HG03108 (cell line): ENCODE results near the gene GSE1.

Source experiments
- ATAC-seq: cut with Tn5 transposase; IDR thresholded peaks from one replicate; pipeline ENCODE4 v1.9.1; 2021; ENCODE audit warnings: moderate library complexity; ENCODE audit not compliant: unreplicated experiment

Gene GSE1

DNA sequence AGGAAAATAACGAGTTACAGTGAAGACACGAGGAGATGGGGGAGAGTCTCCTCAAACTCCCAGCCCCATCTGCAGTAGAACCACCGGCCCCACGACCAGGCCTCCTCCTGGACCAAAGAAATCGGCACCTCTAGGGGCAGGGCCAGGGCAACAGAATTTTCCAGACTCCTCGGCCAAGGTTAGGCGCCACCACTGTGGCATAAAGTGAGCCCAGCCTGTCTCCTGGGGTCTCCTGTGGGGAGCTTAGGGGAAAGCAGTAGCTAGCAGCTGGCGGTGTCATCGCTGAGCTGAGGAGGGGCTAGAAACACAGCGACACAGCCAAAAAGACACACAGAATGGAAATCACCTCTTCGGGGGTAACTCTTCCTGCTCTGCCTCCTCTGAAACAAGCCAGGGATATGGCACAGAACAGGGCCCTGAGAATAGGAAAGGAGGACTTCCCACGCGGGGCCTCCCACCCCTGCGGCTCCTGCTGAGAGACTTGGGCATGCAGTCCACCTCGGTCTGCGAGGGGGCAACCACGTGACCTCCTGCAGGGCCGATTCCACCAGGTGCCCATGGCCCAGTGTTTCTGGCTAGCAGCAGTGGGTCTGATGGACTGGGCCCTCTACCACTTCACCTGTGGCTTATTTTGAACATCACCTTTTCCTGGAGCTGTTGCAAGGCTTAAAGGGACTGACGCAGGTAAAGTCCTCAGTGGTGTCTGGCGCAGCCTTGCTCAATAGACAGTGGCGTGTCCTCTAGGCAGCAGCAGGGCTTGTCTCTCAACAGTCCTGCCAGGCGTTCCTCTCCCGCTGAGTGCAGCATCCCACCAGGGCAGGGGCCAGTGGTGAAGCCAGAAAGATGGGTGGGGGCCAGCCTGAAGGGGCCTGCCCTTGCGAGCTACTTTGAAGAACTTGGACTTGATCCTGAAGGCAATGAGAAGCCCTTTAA is 82.3 kb downstream of the GSE1 start:
- ATAC-seq, result no peak

DNA sequence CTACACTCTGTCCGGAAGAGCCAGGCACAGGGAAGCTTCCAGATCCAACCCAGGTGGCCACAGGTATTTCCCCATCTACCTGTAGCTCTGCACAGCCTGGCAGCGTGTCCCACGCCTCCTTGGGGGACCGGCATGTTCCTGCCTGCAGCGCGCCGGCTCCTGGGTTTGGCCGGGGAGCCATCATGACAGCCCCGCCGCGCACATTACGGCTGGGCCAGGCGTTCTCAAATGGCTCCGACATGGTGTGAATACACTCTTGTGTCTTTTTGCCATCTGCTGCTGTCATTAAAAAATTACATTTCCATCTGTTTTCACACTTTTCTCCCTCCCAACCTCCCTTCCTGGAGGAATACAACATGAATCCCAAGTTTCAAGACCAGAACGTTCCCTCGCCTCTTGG is 83.7 kb downstream of the GSE1 start:
- ATAC-seq, result no peak

DNA sequence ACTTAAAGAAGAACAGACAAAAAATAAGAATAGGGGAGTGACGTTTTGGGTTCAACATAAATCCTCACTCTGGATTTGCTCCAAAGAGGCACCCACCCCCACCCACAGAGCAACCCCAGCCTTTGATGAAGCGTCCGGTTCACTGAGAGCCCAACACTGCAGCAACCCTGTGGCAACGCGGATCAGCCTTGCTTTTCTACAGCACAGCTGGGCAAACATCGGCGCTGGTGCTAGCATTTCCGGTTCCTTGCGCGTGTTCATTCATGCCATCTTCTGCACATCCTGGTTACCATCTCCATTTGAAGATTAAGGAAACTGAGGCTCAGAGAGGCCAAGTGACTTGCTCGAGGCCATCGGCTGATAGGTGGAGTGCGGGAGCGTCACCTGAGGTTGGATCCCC is 84.3 kb downstream of the GSE1 start:
- ATAC-seq, result no peak

DNA sequence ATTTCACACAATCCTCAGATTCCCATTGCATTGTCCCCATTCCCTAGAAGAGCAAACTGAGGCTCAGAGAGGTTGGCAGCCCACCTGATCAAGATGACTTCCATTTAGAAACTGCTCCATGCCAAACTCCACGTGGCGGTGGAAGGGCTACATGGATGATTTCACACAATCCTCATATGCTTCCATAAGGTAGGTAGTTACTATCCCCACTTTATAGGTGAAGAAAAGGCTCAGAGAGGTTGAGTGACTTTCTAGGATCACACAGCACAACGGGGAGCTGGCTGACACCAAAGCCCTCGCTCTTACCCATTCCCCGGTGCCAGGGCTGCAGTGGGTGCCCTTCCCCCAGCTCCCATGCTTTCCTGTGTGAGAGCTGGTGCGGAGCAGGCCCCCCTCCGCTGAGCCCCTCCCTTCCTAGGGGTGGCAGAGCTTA is 85.4 kb downstream of the GSE1 start:
- no peak for ATAC-seq

DNA sequence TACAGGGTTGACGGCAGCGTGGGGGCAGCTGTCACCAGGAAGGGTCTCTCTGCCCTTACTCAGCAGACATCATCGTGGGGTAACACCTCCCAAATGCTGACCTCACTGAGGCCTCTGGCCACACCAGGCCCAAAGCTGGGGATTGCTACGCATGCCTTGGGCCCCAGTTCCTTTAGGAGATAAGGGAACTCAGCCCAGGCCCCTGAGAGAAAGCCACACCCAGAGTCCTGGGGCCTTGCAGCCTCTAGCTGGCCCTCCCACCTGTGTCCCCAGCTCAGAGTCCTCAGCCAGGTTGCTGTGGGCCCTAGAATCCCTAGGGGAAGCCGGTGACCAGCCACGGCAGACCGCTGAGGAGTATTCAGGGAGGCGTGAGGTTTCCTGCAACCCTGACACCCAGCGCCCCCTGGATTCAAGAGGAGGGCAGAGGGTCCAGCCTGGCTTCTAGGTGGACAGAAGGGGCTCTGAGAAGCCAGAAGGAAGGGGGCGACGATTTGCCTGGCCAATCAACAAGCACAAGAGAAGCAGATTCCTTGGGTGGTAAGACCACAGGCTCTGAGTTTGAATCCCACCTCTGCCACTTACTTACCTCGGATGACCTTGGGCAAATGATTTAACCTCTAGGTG is 85.9 kb downstream of the GSE1 start:
- no peak for ATAC-seq

DNA sequence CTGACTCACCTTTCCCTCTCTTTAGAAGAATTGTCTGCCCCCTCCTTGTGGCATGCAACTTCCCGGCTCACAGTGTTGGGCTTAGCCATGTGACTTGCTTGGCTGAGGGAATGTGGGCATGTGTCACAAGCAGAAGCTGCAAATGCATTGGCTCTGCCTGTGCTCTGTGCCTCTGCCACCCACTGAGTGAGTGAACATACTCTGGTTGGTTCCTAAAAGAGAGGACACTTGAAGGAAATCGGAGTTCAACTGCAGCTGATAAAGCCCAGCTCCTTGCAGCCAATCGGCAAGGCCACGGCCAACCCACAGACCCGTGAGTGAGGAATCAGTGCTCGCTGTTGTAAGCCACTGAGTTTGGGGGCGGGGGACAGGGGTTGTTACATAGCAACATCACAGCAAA is 86.5 kb downstream of the GSE1 start:
- no peak for ATAC-seq

DNA sequence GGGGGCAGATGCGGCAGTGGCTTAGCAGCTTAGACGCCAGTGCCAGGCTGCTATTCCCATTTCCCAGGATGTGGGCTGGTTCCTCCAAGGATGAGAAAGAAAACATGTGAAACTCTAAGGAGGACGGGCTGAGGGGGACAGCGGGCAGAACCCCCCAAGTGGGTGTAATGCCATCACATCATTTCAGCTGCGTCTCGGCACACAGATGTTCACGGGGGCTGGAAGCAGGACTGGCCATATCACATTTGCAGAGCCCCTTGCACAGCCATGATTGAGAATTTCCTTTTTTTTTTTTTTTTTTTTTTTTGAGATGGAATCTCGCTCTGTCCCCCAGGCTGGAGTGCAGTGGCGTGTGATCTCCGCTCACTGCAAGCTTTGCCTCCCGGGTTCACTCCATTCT is 90.9 kb downstream of the GSE1 start:
- no peak for ATAC-seq

DNA sequence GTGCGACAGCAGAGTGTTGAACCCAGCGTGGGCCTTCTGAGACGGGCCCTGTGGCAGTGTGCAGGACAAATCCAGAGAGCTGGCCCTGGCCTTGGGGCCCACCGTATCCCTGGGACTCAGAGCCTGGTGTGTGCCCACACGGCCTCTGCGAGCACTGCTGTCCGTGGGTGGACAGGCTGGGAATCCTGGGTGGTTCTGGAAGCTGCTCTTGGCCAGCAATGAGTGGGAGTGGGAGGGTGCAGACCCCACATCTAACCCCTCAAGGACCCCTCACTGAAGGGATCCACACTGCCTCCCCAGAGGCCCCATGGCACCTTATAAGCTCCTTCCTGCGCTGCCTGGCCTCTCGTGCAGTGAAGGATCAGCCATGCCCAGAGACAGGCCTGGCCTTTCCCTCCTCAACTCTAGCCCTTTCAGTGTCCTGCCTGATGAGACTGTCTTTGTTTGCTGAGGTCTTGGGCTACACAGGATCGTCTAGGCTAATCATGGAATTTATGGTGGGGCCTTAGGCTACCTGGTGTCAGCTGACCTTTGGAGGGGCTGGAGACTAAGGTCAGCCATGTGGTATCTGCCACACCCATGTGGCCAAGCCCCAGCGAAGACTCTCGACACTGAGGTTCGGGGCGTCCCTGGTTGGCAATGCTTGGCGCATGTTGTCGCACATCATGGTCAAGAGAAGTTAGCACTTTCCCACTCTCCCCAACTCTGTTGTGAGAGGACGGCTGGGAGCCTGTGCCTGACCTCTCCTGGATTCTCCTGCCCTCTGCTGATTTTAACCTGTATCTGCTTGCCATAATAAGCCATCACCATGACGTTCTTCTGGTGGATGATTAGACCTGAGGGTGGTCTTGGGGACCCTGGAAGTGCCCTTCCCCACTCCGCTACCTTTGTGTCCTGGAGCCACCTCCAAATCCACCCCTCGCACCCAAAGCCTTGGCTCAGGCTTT is 92.1 kb downstream of the GSE1 start:
- ATAC-seq, result no peak

DNA sequence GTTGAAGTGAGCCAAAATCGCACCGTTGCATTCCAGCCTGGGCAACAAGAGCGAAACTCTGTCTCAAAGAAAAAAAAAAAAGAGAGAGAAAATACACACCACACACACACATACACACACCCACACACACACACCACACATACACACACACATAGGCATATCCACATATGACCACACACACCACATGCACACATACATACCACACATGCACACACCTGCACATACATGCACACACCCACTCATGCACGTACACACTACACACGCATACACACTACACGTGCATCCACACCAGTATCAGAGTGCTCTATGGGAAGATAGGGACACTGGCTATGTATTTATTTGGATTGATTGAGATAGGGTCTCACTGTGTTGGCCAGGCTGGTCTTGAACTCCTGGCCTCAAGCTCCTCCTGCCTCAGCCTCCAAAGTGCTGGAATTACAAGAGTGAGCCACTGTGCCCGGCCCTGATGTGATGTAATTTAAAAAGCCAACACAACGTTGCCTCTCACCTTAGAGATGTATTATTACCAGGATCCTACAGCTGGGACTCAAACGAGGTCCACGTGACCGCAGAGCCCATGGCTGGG is 93.4 kb downstream of the GSE1 start:
- no peak for ATAC-seq

DNA sequence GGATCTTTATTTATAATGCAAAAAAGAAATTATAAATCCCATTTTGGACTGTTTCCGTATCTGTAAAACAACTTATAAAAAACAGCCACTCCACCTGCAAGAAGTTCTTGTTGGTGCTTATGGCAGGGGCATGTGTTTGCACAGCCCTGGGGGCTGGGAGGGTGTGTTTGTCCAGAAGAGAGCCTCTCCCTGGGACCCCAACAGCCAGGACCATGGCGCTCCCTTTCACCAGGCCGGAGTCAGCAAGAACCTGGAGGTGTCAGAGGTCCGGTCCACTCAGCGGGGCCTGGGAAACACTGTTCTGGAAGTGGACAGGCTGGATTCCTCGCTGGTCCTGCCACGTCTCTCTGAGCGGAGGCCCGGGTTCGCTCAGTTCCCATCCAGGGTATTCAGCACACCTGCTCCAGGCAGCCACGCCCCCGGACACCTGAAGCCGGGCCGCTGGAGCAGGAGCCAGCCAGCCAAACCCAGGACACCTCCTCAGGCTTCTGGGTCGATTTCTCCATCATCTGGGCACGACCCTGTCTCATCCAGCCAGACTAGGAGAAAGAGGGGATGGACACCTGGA is 94.5 kb downstream of the GSE1 start:
- ATAC-seq, result no peak

DNA sequence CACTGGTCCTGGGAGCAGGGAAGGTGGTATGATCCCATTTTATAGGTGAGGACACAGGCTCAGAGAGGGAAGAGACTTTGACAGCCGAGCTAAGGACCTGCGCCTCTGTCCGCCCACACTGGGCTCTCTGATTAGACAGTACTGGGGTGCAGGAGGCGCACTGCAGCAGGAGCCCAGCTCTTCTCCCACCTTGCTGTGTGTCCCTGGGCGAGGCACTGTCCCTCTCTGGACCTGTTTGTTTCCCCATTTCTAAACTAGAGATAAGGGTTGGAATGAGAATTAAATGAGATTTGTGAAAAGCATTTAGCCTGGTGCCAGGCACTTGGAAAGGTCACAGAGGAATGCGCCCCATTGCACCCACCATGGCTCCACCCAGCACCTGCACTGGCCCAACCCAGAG is 95.2 kb downstream of the GSE1 start:
- no peak for ATAC-seq

DNA sequence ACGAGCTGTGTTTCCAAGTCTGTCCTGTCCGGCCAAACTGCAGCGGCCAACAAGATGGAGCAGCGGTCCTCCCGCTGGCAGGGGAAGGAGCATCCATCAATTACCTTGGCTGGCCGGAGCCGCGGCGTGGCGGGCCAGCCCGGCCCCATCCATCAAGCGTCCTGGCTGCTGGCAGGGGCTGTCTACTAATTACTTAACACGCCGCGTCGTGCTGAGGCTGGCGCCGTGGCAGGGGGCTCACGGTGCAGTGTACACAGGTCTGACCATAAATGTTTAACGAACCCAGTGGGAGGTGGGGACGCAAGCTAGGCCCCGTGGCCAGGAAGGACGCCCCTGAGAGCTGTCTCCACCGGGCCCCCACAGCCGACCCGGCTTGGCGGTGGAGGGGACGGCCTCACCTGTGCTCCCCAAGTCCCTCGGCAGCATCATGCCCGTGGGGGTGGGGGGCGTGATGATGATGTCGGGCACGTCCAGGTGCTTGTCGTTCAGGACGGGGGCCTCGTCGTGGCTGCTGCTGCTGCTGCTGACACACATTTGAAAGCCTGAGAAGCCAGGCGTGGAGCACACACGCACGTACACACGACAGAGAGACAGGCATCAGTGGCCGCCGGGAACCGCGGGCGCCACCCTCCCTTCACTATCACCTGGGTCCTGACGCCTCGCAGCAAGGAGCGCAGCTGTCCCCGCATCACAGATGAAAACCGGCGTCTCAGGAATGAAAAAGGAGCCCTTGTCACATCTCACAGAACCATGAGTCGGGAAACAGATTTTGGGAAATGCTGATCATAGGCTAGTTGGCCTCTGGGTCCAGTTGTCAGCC is 96.9 kb downstream of the GSE1 start:
- ATAC-seq, result no peak

DNA sequence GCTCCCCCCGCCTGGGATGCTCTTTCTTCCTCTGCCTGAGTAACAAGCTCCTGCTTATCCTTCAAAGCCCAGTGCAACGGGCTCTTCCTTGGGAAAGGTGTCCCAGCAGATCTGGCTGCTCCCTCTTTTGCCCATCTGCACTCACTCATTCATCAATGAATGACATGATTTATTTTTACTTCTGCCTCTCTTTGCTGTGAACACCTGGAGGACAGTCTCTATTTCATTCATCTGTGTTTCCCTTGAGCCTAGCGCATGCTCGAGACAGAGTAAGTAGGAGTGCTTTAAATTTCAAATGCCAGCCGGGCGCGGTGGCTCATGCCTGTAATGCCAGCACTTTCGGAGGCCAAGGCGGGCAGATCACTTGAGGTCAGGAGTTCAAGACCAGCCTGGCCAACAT is 97.6 kb downstream of the GSE1 start:
- ATAC-seq, result no peak

DNA sequence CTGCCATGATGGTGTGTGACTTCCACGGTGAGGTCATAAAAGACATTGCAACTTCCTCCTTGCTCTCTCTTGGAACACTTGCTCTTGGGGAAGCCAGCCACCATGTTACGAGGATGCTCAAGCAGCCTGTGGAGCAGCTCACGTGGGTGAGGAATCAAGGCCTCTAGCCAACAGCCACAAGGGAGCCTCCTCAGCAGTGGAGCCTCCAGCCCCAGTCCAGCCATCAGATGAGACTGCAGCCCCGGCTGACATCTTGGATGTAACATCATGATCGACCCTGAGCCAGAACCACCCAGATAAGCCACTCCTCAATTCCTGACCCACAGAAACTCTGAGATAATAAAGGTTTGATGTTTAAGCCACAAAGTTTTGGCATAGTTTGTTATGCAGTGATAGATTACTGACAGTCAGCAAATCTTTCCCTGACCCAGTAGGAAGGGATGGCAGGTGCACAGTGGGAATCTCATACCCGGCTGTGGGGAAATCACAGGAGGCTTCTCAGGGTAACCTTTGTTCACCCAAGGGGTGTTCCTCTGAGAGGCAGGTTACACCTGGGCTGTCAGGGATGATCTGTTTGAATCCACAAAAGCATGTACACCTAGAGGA is 99.0 kb downstream of the GSE1 start:
- no peak for ATAC-seq

DNA sequence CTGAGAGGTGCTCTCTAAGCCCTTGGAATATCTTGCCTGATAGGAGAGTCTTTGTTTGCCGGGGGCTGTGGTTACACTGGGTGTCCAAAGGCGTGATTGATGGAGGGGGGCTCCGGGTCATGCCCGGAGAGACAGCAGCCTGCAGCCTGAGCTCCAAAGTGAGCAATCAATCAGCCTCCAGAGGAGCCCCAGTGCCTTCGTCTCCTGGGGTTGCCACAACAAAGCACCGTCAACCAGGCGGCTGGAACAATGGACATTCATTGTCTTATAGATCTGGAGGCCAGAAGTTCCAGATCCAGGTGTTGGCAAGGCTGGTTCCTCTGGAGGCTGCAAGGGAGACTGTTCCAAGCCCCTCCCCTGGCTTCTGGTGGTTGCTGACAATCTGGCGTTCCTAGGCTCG is 99.7 kb downstream of the GSE1 start:
- ATAC-seq, result no peak

DNA sequence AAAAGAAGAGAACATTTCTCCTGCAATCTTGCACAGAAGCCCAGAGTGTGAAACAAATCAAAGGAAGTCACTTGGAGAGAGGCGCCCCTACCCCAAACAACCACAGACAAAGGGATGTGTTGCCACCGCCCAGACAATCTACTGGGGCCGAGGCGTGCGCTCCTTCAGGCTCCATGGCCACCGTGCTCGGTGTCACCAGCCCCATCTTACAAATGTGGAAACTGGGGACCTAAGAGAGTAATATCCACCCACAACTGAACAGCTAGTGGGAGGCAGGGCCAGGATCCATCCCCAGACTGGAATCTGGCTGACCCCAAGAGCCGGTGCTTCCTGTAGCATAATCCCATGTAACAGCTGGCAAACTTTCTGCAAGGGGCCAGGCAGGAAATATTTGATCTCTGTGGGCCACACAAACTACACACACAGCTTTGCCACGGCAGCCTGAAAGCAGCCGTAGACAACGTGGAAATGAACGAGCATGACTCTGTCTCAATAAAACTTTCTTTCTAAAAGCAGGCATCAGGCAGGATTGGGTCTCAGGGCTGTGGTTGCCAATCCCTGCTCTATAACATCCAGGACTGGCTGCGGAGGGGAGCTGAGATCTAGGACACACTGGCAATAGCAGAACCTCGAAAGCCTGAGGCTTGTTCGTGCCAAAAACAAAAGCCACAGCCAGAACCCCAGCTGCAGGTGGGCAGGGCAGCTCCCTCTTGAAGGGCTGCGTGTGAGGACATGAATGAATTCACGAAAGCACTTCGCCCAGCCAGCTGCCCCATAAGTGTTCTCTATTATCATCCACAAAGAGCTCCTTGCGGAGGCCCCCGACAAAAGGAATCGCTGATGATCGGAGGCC is 102.3 kb downstream of the GSE1 start:
- no peak for ATAC-seq

DNA sequence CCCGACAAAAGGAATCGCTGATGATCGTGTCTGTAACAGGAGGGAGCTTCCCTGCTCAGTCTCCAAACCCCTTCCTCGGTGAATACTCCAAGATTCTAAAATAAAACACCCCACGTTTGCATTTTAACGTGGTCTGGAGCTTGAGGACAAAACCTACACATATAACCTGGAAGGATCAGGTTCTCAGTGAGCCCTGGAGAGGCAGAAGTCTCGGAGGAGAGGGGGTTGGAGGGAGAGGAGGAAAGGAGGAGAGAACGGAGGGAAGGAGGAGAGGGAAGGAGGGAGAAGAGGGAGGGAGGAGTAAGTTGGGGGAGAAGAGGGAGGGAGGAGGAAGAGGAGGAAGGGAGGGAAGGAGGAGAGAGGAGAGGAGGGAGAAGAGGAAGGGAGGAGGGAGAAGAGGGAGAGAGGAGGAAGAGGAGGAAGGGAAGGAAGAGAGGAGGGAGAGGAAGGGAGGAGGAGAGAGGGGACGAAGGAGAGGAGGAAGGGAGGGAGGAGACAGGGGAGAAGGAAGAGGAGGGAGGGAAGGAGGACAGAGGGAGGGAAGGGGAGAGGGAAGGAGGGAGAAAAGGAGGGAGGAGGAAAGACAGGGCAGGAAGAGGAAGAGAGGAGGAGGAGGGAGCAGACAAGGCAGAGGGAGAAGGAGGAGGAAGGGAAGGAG is 103.0 kb downstream of the GSE1 start:
- no peak for ATAC-seq

DNA sequence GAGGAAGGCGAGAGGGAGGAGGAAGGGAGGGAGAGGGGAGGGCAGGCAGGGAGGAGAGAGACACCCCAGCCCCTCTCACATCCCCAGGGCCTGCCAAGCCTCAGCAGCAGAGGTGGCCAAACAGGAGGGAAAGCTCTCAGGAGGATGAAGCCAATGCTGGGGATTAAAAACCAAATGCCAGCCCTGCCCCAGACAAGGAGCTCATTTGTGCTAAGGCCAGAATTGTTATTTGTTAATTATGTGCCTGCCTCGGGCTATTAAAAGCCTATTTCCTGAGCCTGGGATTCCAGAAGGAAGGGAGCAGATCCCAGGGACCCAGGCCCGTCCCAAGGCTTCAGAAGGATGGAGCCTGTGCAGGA is 103.5 kb downstream of the GSE1 start:
- no peak for ATAC-seq
